GM12891 (cell line): ENCODE measurements around the gene CCL16.
"Not testable (repeated sequence)": the region's sequence is repeated elsewhere in the genome, so short reads cannot be mapped to it uniquely, and the experiment has no call there.

Source experiments
- DNase-seq: peaks from one replicate; pipeline ENCODE4 v3.0.0; 2011; ENCODE audit warnings: low spot score; ENCODE audit not compliant: insufficient read length
- FAIRE-seq: peaks from 2 replicates; lab custom pipeline; 2011; peaks lifted over from hg19 to GRCh38; lab: Jason Lieb, UNC
- PAX5 ChIP-seq: IDR thresholded peaks from 2 replicates; pipeline ENCODE4 v1.6.1; 2011; ENCODE audit warnings: low read length, moderate library complexity, mild to moderate bottlenecking; ENCODE audit not compliant: insufficient read depth, severe bottlenecking
- POLR2A ChIP-seq: IDR thresholded peaks from 2 replicates; pipeline ENCODE4 v1.6.1; 2011; ENCODE audit warnings: low read depth, low read length, control low read depth
- POLR2AphosphoS5 ChIP-seq: IDR thresholded peaks from 2 replicates; pipeline ENCODE4 v1.6.1; 2011; ENCODE audit warnings: low read depth, low read length, control low read depth
- POU2F2 ChIP-seq: IDR thresholded peaks from 2 replicates; pipeline ENCODE4 v1.6.1; 2011; ENCODE audit warnings: low read depth, mild to moderate bottlenecking, control low read depth, low read length, moderate library complexity
- SPI1 ChIP-seq: IDR thresholded peaks from 2 replicates; pipeline ENCODE4 v1.6.1; 2011; ENCODE audit warnings: low read depth, low read length, control low read depth
- TAF1 ChIP-seq: IDR thresholded peaks from 2 replicates; pipeline ENCODE4 v1.6.1; 2011; ENCODE audit warnings: low read depth, low read length, control low read depth

The CCL16 gene

GRCh38 chr17:35947156-35947585, 34.1 kb downstream of the CCL16 start:
- TF ChIP-seq POLR2A (no peak), PAX5 (no peak), SPI1 (peak; percentile 96), POU2F2 (peak; percentile 24; the same call in 1 of the 2 replicates)
- FAIRE-seq: no peak
- DNase-seq: no peak

DNA sequence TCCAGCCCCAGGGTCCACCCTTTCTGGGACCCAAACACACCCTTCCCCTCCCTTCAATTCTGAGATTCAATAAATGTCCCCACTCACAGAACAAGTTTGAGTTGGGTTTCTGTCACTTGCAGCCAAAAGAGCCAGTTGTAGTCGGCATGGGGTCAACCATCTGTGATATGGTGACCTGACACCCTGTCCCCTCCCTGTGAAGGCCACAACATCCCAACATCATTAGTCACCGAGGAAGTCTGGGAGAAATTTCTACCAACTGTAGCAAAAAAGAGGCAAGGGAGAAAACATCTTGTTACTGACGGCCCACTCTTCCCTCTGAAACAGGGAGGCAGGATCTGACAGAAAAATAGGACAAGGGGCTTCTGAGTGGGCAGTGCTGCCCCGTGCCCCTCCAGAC, 37.1 kb downstream of the CCL16 start:
- no peak for FAIRE-seq
- TF ChIP-seq POU2F2 (no peak), TAF1 (no peak), PAX5 (no peak), SPI1 (no peak), POLR2AphosphoS5 (no peak), POLR2A (no peak)

DNA sequence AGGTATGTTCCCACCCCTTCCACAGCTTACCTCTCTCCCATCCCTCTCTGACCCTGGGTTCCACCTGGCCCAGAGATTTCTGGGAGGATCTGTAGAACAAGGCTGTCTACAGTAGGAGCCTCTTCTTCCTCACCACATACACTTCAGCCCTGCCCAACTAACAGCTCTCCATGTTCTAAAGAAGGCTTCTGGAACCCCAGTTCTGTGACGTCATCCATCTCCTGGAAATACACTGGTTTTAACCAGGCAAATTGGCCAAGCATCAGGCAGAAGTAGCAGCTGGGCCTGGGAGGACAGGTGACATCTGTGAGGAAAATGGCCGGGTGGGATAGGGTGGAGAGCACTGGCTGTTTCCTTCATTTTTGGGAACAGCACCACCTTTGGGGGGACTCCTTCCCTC, 37.8 kb downstream of the CCL16 start, which contains the start of gene LYZL6:
Gene LYZL6 (minus strand): TSS at position 177 of the 400 bp plus-strand sequence. CDS start 4,357 bp downstream, outside the sequence.
- TF ChIP-seq SPI1 (no peak), POLR2A (no peak), TAF1 (no peak), POLR2AphosphoS5 (no peak), PAX5 (no peak)
- FAIRE-seq (no peak), DNase-seq (no peak)

More for the DNA sequence above, 37.1 kb downstream of the CCL16 start:
- no peak for DNase-seq

GRCh38 chr17:35942588-35943186, 38.6 kb downstream of the CCL16 start:
- no peak for TF ChIP-seq PAX5
- no peak for TF ChIP-seq POU2F2
- no peak for TF ChIP-seq POLR2AphosphoS5
- TF ChIP-seq TAF1: no peak
- TF ChIP-seq POLR2A: no peak
- no peak for TF ChIP-seq SPI1
- FAIRE-seq (no peak), DNase-seq (no peak)

DNA sequence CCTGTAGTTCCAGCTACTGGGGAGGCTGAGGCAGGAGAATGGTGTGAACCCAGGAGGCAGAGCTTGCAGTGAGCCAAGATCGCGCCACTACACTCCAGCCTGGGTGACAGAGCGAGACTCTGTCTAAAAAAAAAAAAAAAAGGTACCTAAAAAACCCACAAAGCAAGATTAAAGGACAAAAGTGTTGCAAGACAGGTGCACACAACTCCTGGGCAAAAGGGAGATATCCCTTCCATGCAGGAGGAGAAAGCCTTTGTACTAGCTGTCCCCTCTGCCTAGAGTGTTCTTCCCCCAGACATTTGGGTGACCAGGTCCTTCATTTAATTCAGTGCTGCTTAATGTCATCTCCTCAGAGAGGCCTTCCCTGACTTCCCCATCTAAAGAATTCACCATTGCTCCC, 42.8 kb downstream of the CCL16 start:
- not testable (repeated sequence) for FAIRE-seq, DNase-seq

DNA sequence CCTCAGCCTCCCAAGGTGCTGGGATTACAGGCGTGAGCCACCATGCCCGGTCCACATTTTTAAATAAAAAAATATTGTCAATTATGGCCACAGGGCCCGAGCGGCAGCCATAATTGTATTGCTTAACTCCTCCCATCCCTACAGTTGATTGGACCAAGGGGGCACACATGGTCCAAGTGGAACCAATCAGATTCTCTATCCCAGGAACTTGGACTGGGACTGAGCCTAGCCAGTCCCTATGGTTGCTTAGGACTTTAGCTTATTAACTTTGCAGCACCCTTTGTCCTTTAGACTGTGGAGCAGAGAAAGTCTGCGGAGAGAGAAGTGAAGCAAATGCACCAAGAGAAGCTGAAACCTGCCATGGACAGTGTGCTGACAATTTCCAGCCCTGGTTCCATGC, 45.2 kb downstream of the CCL16 start:
- no peak for TF ChIP-seq POU2F2
- TF ChIP-seq POLR2A: no peak
- TF ChIP-seq SPI1: no peak
- no peak for TF ChIP-seq POLR2AphosphoS5
- TF ChIP-seq TAF1: no peak
- TF ChIP-seq PAX5: no peak
- DNase-seq: no peak
- no peak for FAIRE-seq

DNA sequence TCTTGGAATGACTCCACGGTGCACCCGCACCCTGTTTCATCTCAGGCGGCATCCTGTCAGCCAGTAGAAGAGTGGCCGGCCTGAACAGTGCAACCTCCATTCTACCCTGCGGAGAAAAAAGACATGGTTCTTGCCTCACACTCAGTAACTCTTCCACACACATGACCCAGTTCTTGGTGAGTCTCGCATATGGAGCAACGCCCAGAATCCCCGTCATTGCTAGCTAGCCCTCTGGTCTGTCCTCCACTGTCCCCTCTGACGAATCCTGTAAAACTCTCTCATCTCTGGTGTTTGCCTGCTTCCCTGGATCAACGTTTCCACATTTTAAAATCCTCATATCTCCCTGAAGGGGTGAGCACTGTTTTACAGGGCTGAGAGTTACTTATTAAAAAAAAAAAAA, 46.5 kb downstream of the CCL16 start:
- TF ChIP-seq POU2F2: no peak
- no peak for TF ChIP-seq TAF1
- TF ChIP-seq POLR2A: no peak
- TF ChIP-seq SPI1: no peak
- TF ChIP-seq PAX5: no peak
- no peak for TF ChIP-seq POLR2AphosphoS5
- DNase-seq: no peak
- no peak for FAIRE-seq

DNA sequence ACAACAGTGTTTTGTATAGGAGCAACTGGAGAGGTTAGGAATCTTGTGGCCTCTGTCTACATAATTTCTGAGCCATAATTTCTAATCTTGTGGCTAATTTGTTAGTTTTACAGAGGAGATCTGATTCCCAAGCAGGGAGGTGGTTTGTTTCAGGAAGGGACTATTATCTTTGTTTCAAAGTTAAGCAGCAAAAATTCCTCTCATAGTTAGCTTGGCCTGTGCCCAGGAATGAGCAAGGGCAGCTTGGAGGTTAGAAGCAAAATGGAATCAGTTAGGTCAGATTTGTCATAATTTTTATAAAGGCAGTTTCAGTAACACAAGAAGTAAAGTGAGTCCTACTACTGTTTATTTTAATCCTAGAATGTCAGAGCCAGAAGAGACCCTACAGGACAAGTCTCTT, 48.7 kb downstream of the CCL16 start:
- no peak for FAIRE-seq
- TF ChIP-seq TAF1 (no peak), SPI1 (no peak), PAX5 (no peak), POU2F2 (no peak), POLR2AphosphoS5 (no peak), POLR2A (no peak)
- DNase-seq: no peak

DNA sequence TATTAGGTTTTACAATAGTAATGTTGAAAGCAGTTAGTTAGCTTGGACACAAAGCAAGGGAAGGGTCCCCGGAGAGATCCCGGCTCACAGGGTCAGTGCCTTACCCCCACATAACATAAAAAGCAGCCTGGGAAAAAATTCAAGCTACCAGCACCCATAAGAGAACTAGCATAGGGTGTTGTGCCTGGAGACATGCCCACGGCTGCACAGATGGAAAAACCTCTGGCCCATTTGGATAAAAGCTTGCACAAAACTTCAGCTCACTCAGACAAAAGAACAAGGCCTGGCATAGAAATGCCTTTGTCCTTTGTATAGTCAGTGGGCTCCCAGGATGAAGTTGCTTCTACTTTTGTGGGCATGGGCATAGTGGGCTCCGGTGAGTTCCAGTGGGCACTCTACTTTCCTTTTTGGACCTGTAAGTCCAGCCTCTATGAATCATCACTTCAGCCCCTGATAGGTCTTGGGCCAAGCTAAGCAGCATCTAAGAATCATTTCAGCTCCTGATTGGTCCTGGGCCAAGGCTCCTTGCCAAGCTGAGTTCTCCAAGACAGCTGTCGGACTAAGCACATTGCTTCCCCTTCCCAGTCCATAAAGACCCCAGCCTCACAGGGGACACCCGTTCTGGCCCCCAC, 49.4 kb downstream of the CCL16 start:
- FAIRE-seq (no peak), DNase-seq (no peak)
- TF ChIP-seq SPI1: no peak
- no peak for TF ChIP-seq POLR2A
- TF ChIP-seq PAX5: no peak
- TF ChIP-seq POLR2AphosphoS5: no peak
- no peak for TF ChIP-seq POU2F2
- TF ChIP-seq TAF1: no peak

DNA sequence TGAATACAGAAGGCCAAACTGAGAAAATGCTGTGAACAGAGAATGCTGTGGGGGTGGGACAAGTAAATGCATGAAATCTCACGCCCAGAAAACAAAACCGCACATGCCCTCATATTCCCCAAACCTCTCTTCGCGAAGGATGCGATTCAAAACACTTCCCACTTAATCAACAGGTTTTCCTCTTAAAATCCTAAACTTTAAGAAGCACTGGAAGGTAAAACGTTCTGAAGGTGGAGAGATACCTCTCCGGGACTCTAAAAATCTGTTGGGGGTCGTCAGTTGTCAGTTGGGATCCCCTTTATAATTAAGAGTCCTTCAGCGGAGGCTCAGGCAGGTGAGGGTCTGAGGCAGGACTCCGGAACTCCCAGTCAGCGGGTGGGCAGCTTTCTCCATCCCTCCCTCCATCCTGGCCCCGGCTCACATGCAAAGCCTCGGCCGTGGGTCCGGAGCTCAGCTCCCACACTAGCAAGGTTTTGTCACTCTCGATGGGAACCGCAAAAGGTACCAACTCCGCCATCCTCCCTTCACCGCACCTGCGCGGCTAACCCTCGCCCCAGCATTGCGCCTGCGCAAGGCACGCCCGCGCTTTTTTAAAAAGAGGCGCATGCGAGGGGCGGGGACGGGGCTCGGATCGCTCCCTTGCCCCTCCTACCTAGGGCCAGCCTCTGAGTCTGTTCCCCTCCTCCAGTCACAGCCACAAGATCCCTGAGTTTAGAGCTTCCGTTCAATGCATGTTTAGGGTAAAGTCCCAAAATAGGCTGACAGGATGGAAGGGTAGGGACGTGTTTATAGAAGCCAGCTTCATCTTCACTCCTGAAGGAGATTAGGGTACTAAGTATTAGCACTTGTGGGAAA, 50.9 kb downstream of the CCL16 start, which contains the start of gene RDM1:
Gene RDM1 (minus strand): TSS at position 563 of the 855 bp plus-strand sequence. CDS start 46 bp downstream, at position 517.
- TF ChIP-seq POU2F2: no peak
- no peak for TF ChIP-seq POLR2AphosphoS5
- peak; percentile 47; the same call in 1 of the 2 replicates for TF ChIP-seq POLR2A
- TF ChIP-seq PAX5: no peak
- no peak for TF ChIP-seq SPI1
- no peak for TF ChIP-seq TAF1
- DNase-seq (peak; percentile 85), FAIRE-seq (no peak)
